Endothelial cell of umbilical vein (primary cell): ENCODE data around the gene RNF217.

ENCODE experiments used
- EZH2 ChIP-seq: IDR thresholded peaks from 2 replicates; pipeline ENCODE4 v1.6.1; 2012; ENCODE audit warnings: borderline replicate concordance, low read depth, mild to moderate bottlenecking, moderate library complexity, low read length, inconsistent platforms; ENCODE audit not compliant: severe bottlenecking
- FOS ChIP-seq: IDR thresholded peaks from 2 replicates; pipeline ENCODE4 v1.6.1; 2011; ENCODE audit warnings: mild to moderate bottlenecking, low read length, moderate library complexity, borderline replicate concordance; ENCODE audit not compliant: insufficient read depth
- MAX ChIP-seq: IDR thresholded peaks from 2 replicates; pipeline ENCODE4 v1.6.1; 2011; ENCODE audit not compliant: insufficient read depth, insufficient read length
- MYC ChIP-seq: IDR thresholded peaks from one replicate; pipeline ENCODE4 v1.6.1; 2011; ENCODE audit warnings: mild to moderate bottlenecking, low read depth, low read length
- POLR2A ChIP-seq: IDR thresholded peaks from 2 replicates; pipeline ENCODE4 v1.6.1; 2012; ENCODE audit warnings: low read depth, mild to moderate bottlenecking, control low read depth, low read length
- TF ChIP-seq, protein P1 (sequence below), 2 donors: IDR thresholded peaks; 1 replicate in 1 of 2; 2 replicates in 1 of 2; pipeline ENCODE4 v1.5.1; 2011; ENCODE audit warnings: low read length in 2 of 2, mild to moderate bottlenecking in 2 of 2, moderate library complexity in 2 of 2, control low read depth in 1 of 2, inconsistent platforms in 1 of 2, low read depth in 1 of 2; ENCODE audit not compliant: insufficient read depth in 1 of 2; ENCODE audit errors: extremely low read depth in 1 of 2

DNA sequence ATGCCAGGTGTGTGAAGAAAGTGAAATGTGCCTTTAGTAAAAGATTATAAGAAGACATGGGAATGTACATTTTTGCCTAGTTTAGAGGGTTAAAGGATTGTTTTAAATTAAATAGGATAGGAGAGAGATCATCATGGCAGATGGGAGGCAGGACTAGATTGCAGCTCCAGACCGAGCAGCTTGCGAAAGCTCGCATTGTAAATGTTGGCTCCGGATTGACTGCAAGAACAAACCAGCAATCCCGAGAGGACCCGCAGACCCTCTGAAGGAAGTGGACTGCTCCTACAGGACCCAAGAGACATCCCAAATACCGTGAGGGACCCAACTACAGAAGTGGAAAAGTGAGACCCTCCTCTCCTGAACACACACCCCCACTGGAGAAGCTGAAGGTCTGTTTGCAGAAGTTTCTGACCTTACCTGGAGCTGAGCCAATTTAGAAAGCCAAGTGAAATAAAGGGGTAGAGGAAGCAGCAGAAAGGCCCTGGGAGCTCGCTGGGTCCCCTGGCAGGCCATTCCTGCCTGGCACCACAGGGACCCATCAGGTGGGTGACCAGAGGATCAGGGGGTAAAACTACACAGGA lies 161.3 kb downstream of the RNF217 start:
- TF ChIP-seq, protein P1, sequence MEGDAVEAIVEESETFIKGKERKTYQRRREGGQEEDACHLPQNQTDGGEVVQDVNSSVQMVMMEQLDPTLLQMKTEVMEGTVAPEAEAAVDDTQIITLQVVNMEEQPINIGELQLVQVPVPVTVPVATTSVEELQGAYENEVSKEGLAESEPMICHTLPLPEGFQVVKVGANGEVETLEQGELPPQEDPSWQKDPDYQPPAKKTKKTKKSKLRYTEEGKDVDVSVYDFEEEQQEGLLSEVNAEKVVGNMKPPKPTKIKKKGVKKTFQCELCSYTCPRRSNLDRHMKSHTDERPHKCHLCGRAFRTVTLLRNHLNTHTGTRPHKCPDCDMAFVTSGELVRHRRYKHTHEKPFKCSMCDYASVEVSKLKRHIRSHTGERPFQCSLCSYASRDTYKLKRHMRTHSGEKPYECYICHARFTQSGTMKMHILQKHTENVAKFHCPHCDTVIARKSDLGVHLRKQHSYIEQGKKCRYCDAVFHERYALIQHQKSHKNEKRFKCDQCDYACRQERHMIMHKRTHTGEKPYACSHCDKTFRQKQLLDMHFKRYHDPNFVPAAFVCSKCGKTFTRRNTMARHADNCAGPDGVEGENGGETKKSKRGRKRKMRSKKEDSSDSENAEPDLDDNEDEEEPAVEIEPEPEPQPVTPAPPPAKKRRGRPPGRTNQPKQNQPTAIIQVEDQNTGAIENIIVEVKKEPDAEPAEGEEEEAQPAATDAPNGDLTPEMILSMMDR (IDR thresholded peaks at IDR 0.05; ENCODE audit: extremely low read depth in 1 of 2, insufficient read depth in 1 of 2, low read depth in 1 of 2, low read length in 2 of 2): no peak
- no peak for TF ChIP-seq MYC
- TF ChIP-seq MAX: no peak
- TF ChIP-seq FOS: no peak
- TF ChIP-seq POLR2A: no peak
- TF ChIP-seq EZH2: no peak
